HL-60 (cell line): Measurements from ENCODE around the gene GADD45A.
"Not testable (repeated sequence)": the region's sequence is repeated elsewhere in the genome, so short reads cannot be mapped to it uniquely, and the experiment has no call there.

Experiments
- GABPA ChIP-seq: IDR thresholded peaks from 2 replicates; pipeline ENCODE4 v1.6.1; 2012; ENCODE audit warnings: low read depth
- POLR2AphosphoS5 ChIP-seq: IDR thresholded peaks from 2 replicates; pipeline ENCODE4 v1.6.1; 2012; ENCODE audit warnings: low read depth
- TF ChIP-seq, protein P1 (sequence below): IDR thresholded peaks from one replicate; pipeline ENCODE4 v1.5.1; 2011; ENCODE audit warnings: low read length, control low read depth, inconsistent platforms; ENCODE audit not compliant: insufficient read depth
- TF ChIP-seq, protein P2 (sequence below): IDR thresholded peaks from 2 replicates; pipeline ENCODE4 v1.6.1; 2012; ENCODE audit warnings: low read depth; ENCODE audit not compliant: insufficient replicate concordance

DNA sequence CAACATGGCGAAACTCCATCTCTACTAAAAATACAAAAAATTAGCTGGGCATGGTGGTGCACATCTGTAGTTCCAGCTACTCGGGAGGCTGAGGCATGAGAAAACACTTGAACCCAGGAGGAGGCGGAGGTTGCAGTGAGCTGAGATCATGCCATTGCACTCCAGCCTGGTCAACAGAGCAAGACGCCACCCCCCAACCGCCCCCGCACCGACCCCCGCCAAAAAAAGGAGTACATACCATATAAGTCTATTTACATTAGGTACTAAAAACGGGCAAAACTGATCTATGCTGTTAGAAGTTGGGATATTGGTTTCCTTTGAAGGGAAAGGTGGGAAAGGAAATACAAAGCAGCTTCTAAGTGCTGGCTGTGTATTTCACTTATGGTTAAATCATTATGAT is 45.3 kb downstream of the GADD45A start:
- TF ChIP-seq, protein P1, sequence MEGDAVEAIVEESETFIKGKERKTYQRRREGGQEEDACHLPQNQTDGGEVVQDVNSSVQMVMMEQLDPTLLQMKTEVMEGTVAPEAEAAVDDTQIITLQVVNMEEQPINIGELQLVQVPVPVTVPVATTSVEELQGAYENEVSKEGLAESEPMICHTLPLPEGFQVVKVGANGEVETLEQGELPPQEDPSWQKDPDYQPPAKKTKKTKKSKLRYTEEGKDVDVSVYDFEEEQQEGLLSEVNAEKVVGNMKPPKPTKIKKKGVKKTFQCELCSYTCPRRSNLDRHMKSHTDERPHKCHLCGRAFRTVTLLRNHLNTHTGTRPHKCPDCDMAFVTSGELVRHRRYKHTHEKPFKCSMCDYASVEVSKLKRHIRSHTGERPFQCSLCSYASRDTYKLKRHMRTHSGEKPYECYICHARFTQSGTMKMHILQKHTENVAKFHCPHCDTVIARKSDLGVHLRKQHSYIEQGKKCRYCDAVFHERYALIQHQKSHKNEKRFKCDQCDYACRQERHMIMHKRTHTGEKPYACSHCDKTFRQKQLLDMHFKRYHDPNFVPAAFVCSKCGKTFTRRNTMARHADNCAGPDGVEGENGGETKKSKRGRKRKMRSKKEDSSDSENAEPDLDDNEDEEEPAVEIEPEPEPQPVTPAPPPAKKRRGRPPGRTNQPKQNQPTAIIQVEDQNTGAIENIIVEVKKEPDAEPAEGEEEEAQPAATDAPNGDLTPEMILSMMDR: not testable (repeated sequence)
- TF ChIP-seq, protein P2, sequence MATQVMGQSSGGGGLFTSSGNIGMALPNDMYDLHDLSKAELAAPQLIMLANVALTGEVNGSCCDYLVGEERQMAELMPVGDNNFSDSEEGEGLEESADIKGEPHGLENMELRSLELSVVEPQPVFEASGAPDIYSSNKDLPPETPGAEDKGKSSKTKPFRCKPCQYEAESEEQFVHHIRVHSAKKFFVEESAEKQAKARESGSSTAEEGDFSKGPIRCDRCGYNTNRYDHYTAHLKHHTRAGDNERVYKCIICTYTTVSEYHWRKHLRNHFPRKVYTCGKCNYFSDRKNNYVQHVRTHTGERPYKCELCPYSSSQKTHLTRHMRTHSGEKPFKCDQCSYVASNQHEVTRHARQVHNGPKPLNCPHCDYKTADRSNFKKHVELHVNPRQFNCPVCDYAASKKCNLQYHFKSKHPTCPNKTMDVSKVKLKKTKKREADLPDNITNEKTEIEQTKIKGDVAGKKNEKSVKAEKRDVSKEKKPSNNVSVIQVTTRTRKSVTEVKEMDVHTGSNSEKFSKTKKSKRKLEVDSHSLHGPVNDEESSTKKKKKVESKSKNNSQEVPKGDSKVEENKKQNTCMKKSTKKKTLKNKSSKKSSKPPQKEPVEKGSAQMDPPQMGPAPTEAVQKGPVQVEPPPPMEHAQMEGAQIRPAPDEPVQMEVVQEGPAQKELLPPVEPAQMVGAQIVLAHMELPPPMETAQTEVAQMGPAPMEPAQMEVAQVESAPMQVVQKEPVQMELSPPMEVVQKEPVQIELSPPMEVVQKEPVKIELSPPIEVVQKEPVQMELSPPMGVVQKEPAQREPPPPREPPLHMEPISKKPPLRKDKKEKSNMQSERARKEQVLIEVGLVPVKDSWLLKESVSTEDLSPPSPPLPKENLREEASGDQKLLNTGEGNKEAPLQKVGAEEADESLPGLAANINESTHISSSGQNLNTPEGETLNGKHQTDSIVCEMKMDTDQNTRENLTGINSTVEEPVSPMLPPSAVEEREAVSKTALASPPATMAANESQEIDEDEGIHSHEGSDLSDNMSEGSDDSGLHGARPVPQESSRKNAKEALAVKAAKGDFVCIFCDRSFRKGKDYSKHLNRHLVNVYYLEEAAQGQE: not testable (repeated sequence)
- not testable (repeated sequence) for TF ChIP-seq POLR2AphosphoS5, GABPA
